Smooth muscle cell (in vitro differentiated cells): ENCODE measurements around the gene PYROXD2. TPM values are rescaled to one million over a fixed set of nuclear protein-coding genes. Genes with fewer than 3 reads are reported as not detected.

Source experiments
- DNase-seq: peaks from one replicate; lab custom pipeline; 2025; ENCODE audit not compliant: unreplicated experiment; lab: John Stamatoyannopoulos, UW
- H2AFZ ChIP-seq: fragments of 200-600 bp; sonication (generic); 2 replicates; pipeline ENCODE4 v1.6.0; 2016; ENCODE audit warnings: antibody characterized with exemption, low read depth, mild to moderate bottlenecking
- H3F3A ChIP-seq: fragments of 200-600 bp; sonication (generic); 2 replicates; pipeline ENCODE4 v1.6.0; 2017; ENCODE audit warnings: antibody characterized with exemption, low read depth
- H3K27ac ChIP-seq: fragments of 200-600 bp; sonication (generic); 2 replicates; pipeline ENCODE4 v1.5.1; 2016; ENCODE audit warnings: low read depth, mild to moderate bottlenecking
- H3K27me3 ChIP-seq: fragments of 200-600 bp; sonication (generic); 2 replicates; pipeline ENCODE4 v1.6.1; 2016; ENCODE audit warnings: low read depth, mild to moderate bottlenecking
- H3K36me3 ChIP-seq: fragments of 200-600 bp; sonication (generic); 2 replicates; pipeline ENCODE4 v1.5.1; 2016; ENCODE audit warnings: low read depth
- H3K4me1 ChIP-seq: fragments of 200-600 bp; sonication (generic); 2 replicates; pipeline ENCODE4 v1.5.1; 2016; ENCODE audit warnings: low read depth
- H3K4me2 ChIP-seq: fragments of 200-600 bp; sonication (generic); 2 replicates; pipeline ENCODE4 v1.6.0; 2016; ENCODE audit warnings: mild to moderate bottlenecking
- H3K4me3 ChIP-seq: fragments of 200-600 bp; sonication (generic); 2 replicates; pipeline ENCODE4 v1.5.1; 2016; ENCODE audit warnings: mild to moderate bottlenecking
- H3K79me2 ChIP-seq: fragments of 200-600 bp; sonication (generic); 2 replicates; pipeline ENCODE4 v1.6.0; 2016; ENCODE audit warnings: low read depth, mild to moderate bottlenecking
- H3K9ac ChIP-seq: fragments of 200-600 bp; sonication (generic); 2 replicates; pipeline ENCODE4 v1.6.0; 2016; ENCODE audit warnings: low read depth
- H3K9me3 ChIP-seq: fragments of 200-600 bp; sonication (generic); replicated peaks from 2 replicates; pipeline ENCODE4 v1.5.1; 2016; ENCODE audit warnings: low read depth
- H4K20me1 ChIP-seq: fragments of 200-600 bp; sonication (generic); 2 replicates; pipeline ENCODE4 v1.6.0; 2016; ENCODE audit warnings: low read depth
- CTCF ChIP-seq: fragments of 200-600 bp; sonication (generic); IDR thresholded peaks from 2 replicates; pipeline ENCODE4 v1.5.1; 2017; ENCODE audit warnings: borderline replicate concordance, mild to moderate bottlenecking, antibody characterized with exemption; ENCODE audit not compliant: insufficient read depth, poor library complexity, severe bottlenecking
- WGBS: methylation state at CpG from one replicate; pipeline ENCODE4 v1.1.7; 2016; ENCODE audit warnings: low lambda C conversion rate; 5-methylcytosine and 5-hydroxymethylcytosine counted together
- polyA plus RNA-seq: library from polyadenylated mRNA; unstranded; fragments of >200 nt; fragmentation: Nextera tagmentation; extraction: Ambion mirVana; gene quantifications from 2 replicates; pipeline ENCODE4 v1.2.1, GENCODE V29; 2016
- total RNA-seq: library from RNA; depleted of rRNA; stranded (reverse); fragments of >200 nt; gene quantifications from 2 replicates; pipeline ENCODE4 v1.2.3, GENCODE V29; 2014

PYROXD2 gene
- total and polyA plus RNA-seq, 2 experiments from 2014 or later, result 3.6 to 6.1 TPM

- H3K27me3 ChIP-seq, result no peaks in the 10 kb centered on the region
- H3K79me2 ChIP-seq, result no peaks in the 10 kb centered on the region
- H3K9me3 ChIP-seq, result no peaks in the 10 kb centered on the region
- no peaks in the 10 kb centered on the region for H3K36me3 ChIP-seq
- no peak overlapping the region for H3K9ac ChIP-seq
- no peak overlapping the region for H3K4me3 ChIP-seq
- H3K4me2 ChIP-seq, result no peak overlapping the region
- no peaks in the 10 kb centered on the region for H4K20me1 ChIP-seq
- no peak for TF ChIP-seq CTCF
- H2AFZ ChIP-seq, result no peak overlapping the region
- H3F3A ChIP-seq, result peaks cover 6% of the 10 kb centered on the region
- no peak overlapping the region for H3K27ac ChIP-seq
- no peak for DNase-seq
- H3K4me1 ChIP-seq, result no peaks in the 10 kb centered on the region
- WGBS, result 79% methylated on average over 7 of the region's 7 CpGs
Measured at GRCh38 chr10:98353170-98353569, 61.8 kb downstream of the PYROXD2 start.

GRCh38 chr10:98351831-98352402 lies 63.1 kb downstream of the PYROXD2 start:
- H3K4me3 ChIP-seq, result no peak overlapping the region
- no peak for DNase-seq
- no peak overlapping the region for H3K4me2 ChIP-seq
- H3F3A ChIP-seq, result peaks cover 6% of the 10 kb centered on the region
- peaks cover 3% of the 10 kb centered on the region for H3K4me1 ChIP-seq
- H3K36me3 ChIP-seq, result no peaks in the 10 kb centered on the region
- no peaks in the 10 kb centered on the region for H4K20me1 ChIP-seq
- no peaks in the 10 kb centered on the region for H3K9me3 ChIP-seq
- TF ChIP-seq CTCF, result no peak
- no peaks in the 10 kb centered on the region for H3K27me3 ChIP-seq
- no peaks in the 10 kb centered on the region for H3K79me2 ChIP-seq
- no peak overlapping the region for H3K27ac ChIP-seq
- no peak overlapping the region for H2AFZ ChIP-seq
- H3K9ac ChIP-seq, result no peak overlapping the region
- 50% methylated on average over 11 of the region's 11 CpGs for WGBS

GRCh38 chr10:98349508-98349922 lies 65.5 kb downstream of the PYROXD2 start:
- H4K20me1 ChIP-seq, result no peaks in the 10 kb centered on the region
- no peaks in the 10 kb centered on the region for H3K36me3 ChIP-seq
- no peak overlapping the region for H3K9ac ChIP-seq
- H3K4me3 ChIP-seq, result no peak overlapping the region
- no peaks in the 10 kb centered on the region for H3K27me3 ChIP-seq
- peak overlapping the region; percentile 37 for H3K4me2 ChIP-seq
- WGBS, result 26% methylated on average over 9 of the region's 9 CpGs
- DNase-seq, result no peak
- H2AFZ ChIP-seq, result no peak overlapping the region
- peaks cover 14% of the 10 kb centered on the region for H3F3A ChIP-seq
- H3K79me2 ChIP-seq, result no peaks in the 10 kb centered on the region
- no peak for TF ChIP-seq CTCF
- H3K9me3 ChIP-seq, result no peaks in the 10 kb centered on the region
- H3K4me1 ChIP-seq, result peaks cover 3% of the 10 kb centered on the region
- H3K27ac ChIP-seq, result peak overlapping the region; percentile 78

- H3K36me3 ChIP-seq, result no peaks in the 10 kb centered on the region
- no peak overlapping the region for H2AFZ ChIP-seq
- WGBS, result 79% methylated on average over 6 of the region's 6 CpGs
- H3K79me2 ChIP-seq, result no peaks in the 10 kb centered on the region
- no peak for DNase-seq
- peaks cover 3% of the 10 kb centered on the region for H3K4me1 ChIP-seq
- TF ChIP-seq CTCF, result no peak
- H3K27me3 ChIP-seq, result no peaks in the 10 kb centered on the region
- H3K4me2 ChIP-seq, result no peak overlapping the region
- H3K9ac ChIP-seq, result no peak overlapping the region
- H3K4me3 ChIP-seq, result no peak overlapping the region
- H3K9me3 ChIP-seq, result no peaks in the 10 kb centered on the region
- H3F3A ChIP-seq, result peaks cover 14% of the 10 kb centered on the region
- H3K27ac ChIP-seq, result no peak overlapping the region
- H4K20me1 ChIP-seq, result no peaks in the 10 kb centered on the region
Measured at GRCh38 chr10:98346847-98347246, 68.1 kb downstream of the PYROXD2 start.
